ENCODE measurements around the gene MAP1LC3B2. TPM values are rescaled to one million over a fixed set of nuclear protein-coding genes. Genes with fewer than 3 reads are reported as not detected.

Gene MAP1LC3B2
- total and polyA plus RNA-seq, 2 of the 13 experiments (the other 11 are each of a cell fraction or from before 2014, with no cell fraction given): 0.60 to 2.2 TPM

GRCh38 chr12:116528498-116528897 is 30.7 kb upstream of the MAP1LC3B2 start:
- intact Hi-C loops (cut with micrococcal nuclease; ENCODE audit: unreplicated experiment): no loop called here
- no peaks in the 10 kb centered on the region; the same call in 1 of the 2 replicates for H4K20me1 ChIP-seq (ENCODE audit: insufficient read depth, low read length)
- in situ Hi-C loops (cut with HindIII; ENCODE audit: extremely low pct_ligation_motif_present, low pct_unique_long_range_greater_than_20kb): no loop called here
- peaks cover 16% of the 10 kb centered on the region for H3K4me1 ChIP-seq (ENCODE audit: insufficient read depth, low read length)
- peak overlapping the region; percentile 34; the same call in 1 of the 2 replicates for H3K4me2 ChIP-seq (ENCODE audit: low read depth, low read length)
- 0% methylated on average over 1 of the region's 1 CpG for WGBS (ENCODE audit: low lambda C conversion rate)
- H3K79me2 ChIP-seq (ENCODE audit: insufficient read depth, low read length): no peaks in the 10 kb centered on the region
- FAIRE-seq: no peak
- ATAC-seq: no peak; the same call in 2 of the 3 replicates
- ChIA-PET POLR2A (no interaction called here), CTCF (ENCODE audit: low intra/inter-chr PET ratio, low total read pairs) (no interaction called here)
- H2AFZ ChIP-seq (ENCODE audit: low read length): no peak overlapping the region
- H3K9me3 ChIP-seq (ENCODE audit: low read length): no peaks in the 10 kb centered on the region
- H3K36me3 ChIP-seq (replicated peaks in 1 of 2; ENCODE audit: control insufficient read depth in 1 of 2, insufficient read depth in 2 of 2, low read length in 2 of 2): no peaks in the 10 kb centered on the region
- no peak for TF ChIP-seq MLLT10 (CRISPR knock-in tag; IDR thresholded peaks at IDR 0.05)
- no peak for TF ChIP-seq CCDC6 (CRISPR knock-in tag; IDR thresholded peaks at IDR 0.05)
- TF ChIP-seq KDM2A (CRISPR knock-in tag; IDR thresholded peaks at IDR 0.05; ENCODE audit: borderline replicate concordance, low read depth): no peak
- no peak for TF ChIP-seq E2F2 (CRISPR knock-in tag; IDR thresholded peaks at IDR 0.05; ENCODE audit: borderline replicate concordance)
- no peak for TF ChIP-seq SKI (IDR thresholded peaks at IDR 0.05; ENCODE audit: partially characterized antibody)
- no peak for TF ChIP-seq ZBTB43 (CRISPR knock-in tag; conservative IDR thresholded peaks at IDR 0.05)
- no peak for TF ChIP-seq ZC3H13 (CRISPR knock-in tag; IDR thresholded peaks at IDR 0.05)
- no peak for TF ChIP-seq DMAP1 (CRISPR knock-in tag; IDR thresholded peaks at IDR 0.05)
- no peak for TF ChIP-seq ZNF138 (CRISPR knock-in tag; IDR thresholded peaks at IDR 0.05; ENCODE audit: low read depth)
- no peak for TF ChIP-seq ZNF501 (CRISPR knock-in tag; IDR thresholded peaks at IDR 0.05)
- no peak for TF ChIP-seq ZNF816 (CRISPR knock-in tag; IDR thresholded peaks at IDR 0.05; ENCODE audit: borderline replicate concordance)
- TF ChIP-seq SYNCRIP (IDR thresholded peaks at IDR 0.05; ENCODE audit: insufficient read depth, low read depth, low read length): no peak
- TF ChIP-seq PAXIP1 (CRISPR knock-in tag; conservative IDR thresholded peaks at IDR 0.05): no peak
- TF ChIP-seq NFIB (CRISPR knock-in tag; IDR thresholded peaks at IDR 0.05; ENCODE audit: borderline replicate concordance): no peak
- TF ChIP-seq ZNF460 (CRISPR knock-in tag; IDR thresholded peaks at IDR 0.05; ENCODE audit: borderline replicate concordance): no peak
- TF ChIP-seq SRSF4 (IDR thresholded peaks at IDR 0.05; ENCODE audit: low read depth, low read length, poor library complexity, severe bottlenecking): no peak
- TF ChIP-seq ZSCAN9 (CRISPR knock-in tag; IDR thresholded peaks at IDR 0.05; ENCODE audit: borderline replicate concordance): no peak
- no peak overlapping the region for H3K9ac ChIP-seq (ENCODE audit: insufficient read depth, low read depth, low read length)
- DNase-seq (ENCODE audit: low spot score): no peak
- H3K4me3 ChIP-seq (replicated peaks in 1 of 3; ENCODE audit: insufficient read depth in 1 of 3, low read depth in 2 of 3, low read length in 3 of 3): no peak overlapping the region
- H3K27me3 ChIP-seq (ENCODE audit: control insufficient read depth in 1 of 2, insufficient read depth in 2 of 2, low read length in 2 of 2): peaks cover 4 to 64% of the 10 kb centered on the region in 2 experiments
- H3K27ac ChIP-seq (ENCODE audit: extremely low read length, insufficient read depth, low read length): no peak overlapping the region
- BruUV-seq (replicated peaks): no TSS peak
